Colonic mucosa (tissue), 4 donors: ENCODE measurements around the gene NECTIN3. TPM values are rescaled to one million over a fixed set of nuclear protein-coding genes. Genes with fewer than 3 reads are reported as not detected.

Experiments
- DNase-seq: peaks from one replicate; pipeline ENCODE4 v3.0.0-alpha.2; 2020
- H3K27ac ChIP-seq: fragments of 200-600 bp; one replicate; pipeline ENCODE4 v1.8.0; 2021
- H3K27me3 ChIP-seq: fragments of 200-600 bp; one replicate; pipeline ENCODE4 v1.8.0; 2021
- H3K36me3 ChIP-seq: fragments of 200-600 bp; one replicate; pipeline ENCODE4 v1.8.0; 2021
- H3K4me1 ChIP-seq: fragments of 200-600 bp; one replicate; pipeline ENCODE4 v1.8.0; 2021; ENCODE audit warnings: mild to moderate bottlenecking
- H3K4me3 ChIP-seq: fragments of 200-600 bp; one replicate; pipeline ENCODE4 v1.8.0; 2021
- H3K9ac ChIP-seq, 2 donors: one replicate each; pipeline ENCODE4 v1.7.0; 2013; ENCODE audit warnings: control low read depth in 2 of 2, low read depth in 2 of 2, low read length in 2 of 2
- H3K9me3 ChIP-seq: fragments of 200-600 bp; one replicate; pipeline ENCODE4 v1.8.0; 2021
- intact Hi-C: fragments of 100-400 bp; cut with DNase I; formaldehyde crosslinking; loops from one replicate; pipeline ENCODE4 v1.14.1; 2022
- total RNA-seq, 2 donors: library from RNA; stranded (reverse); fragmentation: NEBNext Ultra II Directional in 1 of 2; extraction: Animal tissue kit (Norgen Biotek cat#: 25700) in 1 of 2; gene quantifications; one replicate each; pipeline ENCODE4 v1.2.1, GENCODE V29; 2021
- TF ChIP-seq, protein P1 (sequence below): fragments of 200-600 bp; IDR thresholded peaks from one replicate; pipeline ENCODE4 v1.8.0; 2022; ENCODE audit warnings: antibody characterized with exemption, mild to moderate bottlenecking
- donor health status: healthy.
- donor health status: DM: no; HTN: no; CAD: no.
- donor health status: DM: no; HTN: no; CAD: no.

The NECTIN3 gene
- total RNA-seq, 2 donors from 2014 or later = 46.8 to 47.4 TPM

GRCh38 chr3:111106993-111107661 is 35.5 kb downstream of the NECTIN3 start:
- Histone ChIP-seq H3K4me3 (no peak overlapping the region), H3K9ac (no peak overlapping the region), H3K4me1 (no peaks in the 10 kb centered on the region), H3K27me3 (no peaks in the 10 kb centered on the region), H3K9me3 (no peaks in the 10 kb centered on the region), H3K27ac (no peak overlapping the region), H3K36me3 (no peaks in the 10 kb centered on the region)
- TF ChIP-seq, protein P1, sequence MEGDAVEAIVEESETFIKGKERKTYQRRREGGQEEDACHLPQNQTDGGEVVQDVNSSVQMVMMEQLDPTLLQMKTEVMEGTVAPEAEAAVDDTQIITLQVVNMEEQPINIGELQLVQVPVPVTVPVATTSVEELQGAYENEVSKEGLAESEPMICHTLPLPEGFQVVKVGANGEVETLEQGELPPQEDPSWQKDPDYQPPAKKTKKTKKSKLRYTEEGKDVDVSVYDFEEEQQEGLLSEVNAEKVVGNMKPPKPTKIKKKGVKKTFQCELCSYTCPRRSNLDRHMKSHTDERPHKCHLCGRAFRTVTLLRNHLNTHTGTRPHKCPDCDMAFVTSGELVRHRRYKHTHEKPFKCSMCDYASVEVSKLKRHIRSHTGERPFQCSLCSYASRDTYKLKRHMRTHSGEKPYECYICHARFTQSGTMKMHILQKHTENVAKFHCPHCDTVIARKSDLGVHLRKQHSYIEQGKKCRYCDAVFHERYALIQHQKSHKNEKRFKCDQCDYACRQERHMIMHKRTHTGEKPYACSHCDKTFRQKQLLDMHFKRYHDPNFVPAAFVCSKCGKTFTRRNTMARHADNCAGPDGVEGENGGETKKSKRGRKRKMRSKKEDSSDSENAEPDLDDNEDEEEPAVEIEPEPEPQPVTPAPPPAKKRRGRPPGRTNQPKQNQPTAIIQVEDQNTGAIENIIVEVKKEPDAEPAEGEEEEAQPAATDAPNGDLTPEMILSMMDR = no peak
- intact Hi-C loops = no loop called here
- DNase-seq = no peak

DNA sequence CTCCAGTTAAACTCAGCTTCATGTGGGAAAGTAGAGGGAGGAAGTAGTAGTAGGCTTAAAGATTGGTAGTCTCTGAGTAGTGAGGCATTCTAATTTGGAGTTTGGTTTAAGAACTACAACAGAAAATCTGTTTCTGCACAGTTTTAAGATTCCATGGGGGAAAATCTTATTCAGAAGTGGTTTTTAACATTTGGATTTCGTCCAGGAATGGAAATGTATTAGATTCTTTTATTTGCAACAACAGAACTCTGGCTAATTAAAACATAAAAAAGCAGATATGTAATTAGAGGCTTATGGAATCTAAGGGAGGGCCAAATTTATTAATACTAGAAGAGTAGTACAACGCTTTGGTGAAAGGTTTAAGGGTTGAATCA is 36.0 kb downstream of the NECTIN3 start:
- Histone ChIP-seq H3K9ac (no peak overlapping the region), H3K9me3 (no peaks in the 10 kb centered on the region), H3K27ac (no peak overlapping the region), H3K36me3 (no peaks in the 10 kb centered on the region), H3K4me1 (no peaks in the 10 kb centered on the region), H3K27me3 (no peaks in the 10 kb centered on the region), H3K4me3 (no peak overlapping the region)
- intact Hi-C loops = no loop called here
- DNase-seq = no peak
- TF ChIP-seq, protein P1 = no peak

GRCh38 chr3:111112913-111113312 is 41.3 kb downstream of the NECTIN3 start:
- H3K36me3 ChIP-seq = no peaks in the 10 kb centered on the region
- intact Hi-C loops = no loop called here
- TF ChIP-seq, protein P1 = no peak
- H3K4me1 ChIP-seq = no peaks in the 10 kb centered on the region
- H3K27ac ChIP-seq = no peak overlapping the region
- H3K9me3 ChIP-seq = no peaks in the 10 kb centered on the region
- no peak overlapping the region for H3K4me3 ChIP-seq
- no peaks in the 10 kb centered on the region for H3K27me3 ChIP-seq
- no peak for DNase-seq
- H3K9ac ChIP-seq = no peak overlapping the region

DNA sequence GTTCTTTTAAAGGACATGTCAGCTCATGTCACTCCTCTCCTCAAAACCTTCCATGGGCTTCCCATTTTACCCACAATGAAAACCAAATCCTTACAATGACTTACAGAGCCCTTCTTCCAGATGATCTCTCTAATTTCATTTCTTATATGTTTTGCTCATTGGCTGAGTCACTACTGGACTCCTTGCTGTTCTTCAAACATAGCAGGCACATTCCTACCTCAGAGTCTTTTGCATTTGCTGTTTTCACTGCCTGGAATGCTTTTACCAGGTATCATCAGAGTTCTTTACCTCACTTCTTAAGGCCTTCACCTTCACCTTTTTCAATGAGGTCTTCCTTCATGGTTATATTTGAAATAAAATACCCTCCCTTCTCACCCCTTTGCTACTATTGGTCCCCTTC is 57.3 kb downstream of the NECTIN3 start:
- Histone ChIP-seq H3K9me3 (no peaks in the 10 kb centered on the region), H3K27ac (no peak overlapping the region), H3K9ac (no peak overlapping the region), H3K4me1 (no peaks in the 10 kb centered on the region), H3K27me3 (no peaks in the 10 kb centered on the region), H3K4me3 (no peak overlapping the region), H3K36me3 (no peaks in the 10 kb centered on the region)
- TF ChIP-seq, protein P1 = no peak
- intact Hi-C loops = no loop called here
- DNase-seq = no peak

- DNase-seq = no peak
- Histone ChIP-seq H3K4me3 (no peak overlapping the region), H3K27me3 (no peaks in the 10 kb centered on the region), H3K9ac (no peak overlapping the region), H3K9me3 (no peaks in the 10 kb centered on the region), H3K36me3 (no peaks in the 10 kb centered on the region), H3K27ac (no peak overlapping the region), H3K4me1 (no peaks in the 10 kb centered on the region)
- TF ChIP-seq, protein P1 = no peak
- intact Hi-C loops = no loop called here
Observed at GRCh38 chr3:111130827-111131226, 59.2 kb downstream of the NECTIN3 start.
